T-helper 22 cell (primary cell): ENCODE measurements around the gene KRT15.

Experiments used
- DNase-seq: peaks from one replicate; pipeline ENCODE4 v3.0.0-alpha.2; 2020; ENCODE audit warnings: low read depth

Gene KRT15

DNA sequence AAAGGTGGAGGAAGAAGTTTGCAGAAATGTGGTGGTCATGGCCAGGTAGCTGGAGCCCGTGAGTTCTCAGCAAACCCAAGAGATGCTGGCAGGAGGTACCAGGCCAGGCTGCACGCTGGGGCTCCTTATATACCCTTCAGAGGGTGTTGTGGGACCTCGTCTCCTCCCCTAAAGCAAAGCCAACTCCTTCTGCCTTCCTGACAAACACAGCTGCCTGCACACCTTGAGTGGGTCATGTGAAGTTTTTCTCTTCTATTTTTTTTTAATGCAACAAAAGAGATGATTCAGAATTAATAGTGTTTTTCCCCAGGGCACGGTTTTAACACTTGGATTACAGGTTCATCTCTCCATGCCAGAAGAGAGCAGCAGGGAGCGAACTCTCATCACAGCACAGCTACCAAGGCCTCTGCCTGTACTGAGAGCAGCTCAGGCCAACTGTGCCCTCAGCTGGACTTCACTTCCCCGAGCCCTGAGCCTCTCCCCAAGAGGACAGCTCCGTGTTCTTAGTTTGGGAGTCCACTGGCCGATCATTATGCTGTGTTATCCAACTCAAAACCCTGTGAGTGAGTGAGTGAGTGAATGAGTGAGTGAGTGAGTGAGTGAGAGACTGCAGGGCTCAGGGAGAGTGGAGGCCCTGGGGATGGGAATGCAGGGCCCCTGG, at the start of gene KRT15:
Gene KRT15, minus strand, starts transcription at position 102 of the 661 bp plus-strand sequence. Its CDS starts 63 bp downstream, at position 39.
- no peak for DNase-seq

DNA sequence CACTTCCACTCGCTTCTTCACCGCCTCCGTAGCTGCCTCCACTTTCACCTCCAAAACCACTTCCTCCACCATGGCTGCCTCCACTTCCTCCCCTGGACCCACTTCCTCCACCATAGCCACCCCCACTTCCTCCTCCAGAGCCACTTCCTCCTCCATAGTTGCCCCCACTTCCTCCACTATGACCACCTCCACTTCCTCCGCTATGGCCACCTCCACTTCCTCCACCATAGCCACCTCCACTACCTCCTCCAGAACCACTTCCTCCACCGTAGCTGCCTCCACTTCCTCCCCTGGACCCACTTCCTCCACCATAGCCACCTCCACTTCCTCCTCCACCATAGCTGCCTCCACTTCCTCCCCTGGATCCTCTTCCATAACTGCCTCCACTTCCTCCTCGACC, 48.6 kb upstream of the KRT15 start:
- DNase-seq = no peak

DNA sequence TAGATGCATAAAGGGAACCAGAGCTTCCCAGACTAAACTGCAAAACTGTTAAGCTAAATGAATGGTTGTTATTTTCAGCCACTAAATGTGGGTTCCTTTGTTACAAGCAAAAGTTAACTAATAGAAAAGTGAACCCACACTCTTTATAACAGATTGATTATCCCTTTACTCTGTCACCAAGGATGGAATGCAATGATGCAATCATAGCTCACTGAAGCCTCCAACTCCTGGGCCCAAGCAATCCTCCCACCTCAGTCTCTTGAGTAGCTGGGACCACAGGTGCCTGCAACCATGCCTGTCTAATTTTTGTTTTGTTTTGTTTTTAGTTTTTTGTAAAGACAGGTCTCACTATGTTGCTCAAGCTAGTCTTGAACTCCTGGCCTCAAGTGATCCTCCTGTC, 46.6 kb upstream of the KRT15 start:
- no peak for DNase-seq

DNA sequence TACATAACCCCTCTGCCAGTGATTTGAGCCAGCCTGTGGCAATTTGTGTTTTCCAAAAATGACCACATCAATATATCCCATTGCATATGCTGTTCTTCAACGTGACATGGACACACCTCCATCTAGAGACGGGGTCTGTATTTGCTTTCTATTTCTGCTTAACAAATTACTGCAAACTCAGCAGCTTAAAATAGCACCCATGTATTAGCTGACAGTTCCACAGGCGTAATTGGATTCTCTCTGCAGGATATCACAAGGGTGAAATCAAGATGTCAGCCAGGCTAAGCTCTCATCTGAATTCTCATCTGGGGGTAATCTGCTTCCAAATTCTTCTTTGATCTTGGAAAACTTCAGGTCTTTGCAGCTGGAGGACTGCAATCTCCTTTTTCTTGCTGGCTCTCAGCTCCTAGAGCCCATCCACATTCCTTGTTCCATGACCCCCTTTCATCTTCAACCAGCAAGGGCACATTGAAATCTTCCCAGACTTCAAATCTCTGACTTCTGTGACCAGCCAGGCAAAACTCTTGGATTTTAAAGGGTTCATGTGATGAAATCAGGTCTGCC, 45.0 kb upstream of the KRT15 start:
- DNase-seq = no peak

DNA sequence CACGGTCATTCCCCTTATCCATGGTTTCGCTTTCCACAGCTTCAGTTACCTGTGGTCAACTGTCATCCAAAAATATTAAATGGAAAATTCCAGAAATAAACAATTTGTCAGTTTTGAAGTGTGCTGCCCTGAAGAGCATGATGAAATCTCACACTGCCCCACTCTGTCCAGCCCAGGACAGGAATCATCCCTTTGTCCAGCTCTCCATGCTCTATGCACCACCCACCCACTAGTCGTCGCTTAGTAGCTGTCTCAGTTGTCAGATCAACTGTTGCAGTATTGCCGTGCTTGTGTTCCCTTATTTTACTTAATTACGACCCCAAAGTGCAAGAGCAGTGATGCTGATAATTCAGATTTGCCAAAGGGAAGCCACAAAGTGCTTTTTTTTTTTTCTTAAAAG, 42.9 kb upstream of the KRT15 start:
- no peak for DNase-seq

DNA sequence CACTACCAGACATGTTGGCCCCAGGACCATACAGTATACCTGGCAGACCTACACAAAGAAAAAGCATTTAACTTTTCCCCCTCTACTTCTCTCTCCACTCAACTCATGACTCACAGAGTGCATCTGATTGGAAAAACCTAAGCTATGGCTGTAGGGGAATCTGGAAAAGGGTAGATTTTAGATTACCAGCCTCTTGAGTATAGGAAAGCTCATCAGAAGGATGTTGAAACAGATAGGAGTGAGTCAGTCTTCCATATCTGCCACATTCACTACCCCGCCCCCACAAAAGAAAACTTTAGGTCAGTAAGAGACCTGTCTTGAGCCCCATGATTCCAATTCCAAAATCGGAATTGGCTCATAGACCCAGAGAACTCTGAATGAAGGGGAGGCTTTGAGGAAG, 40.9 kb upstream of the KRT15 start:
- DNase-seq = no peak

DNA sequence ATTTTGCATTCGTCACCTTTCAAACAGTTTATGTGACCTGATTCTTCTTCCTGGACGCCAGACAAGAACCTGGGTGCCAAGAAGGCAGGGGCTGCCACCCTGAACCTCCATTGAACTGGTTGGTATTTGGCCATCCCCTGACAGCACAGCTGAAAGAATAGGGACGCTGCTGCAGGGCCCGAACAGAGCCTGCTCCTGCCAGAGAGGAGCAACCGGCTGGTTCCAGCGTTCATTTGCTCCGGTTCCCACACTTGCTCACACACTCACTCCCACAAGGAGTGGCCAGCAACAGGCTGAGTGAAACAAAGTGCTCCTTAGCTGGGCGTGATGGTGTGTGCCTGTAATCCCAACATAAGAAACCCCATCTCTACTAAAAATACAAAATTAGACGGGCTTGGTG, 38.2 kb upstream of the KRT15 start:
- DNase-seq = no peak

DNA sequence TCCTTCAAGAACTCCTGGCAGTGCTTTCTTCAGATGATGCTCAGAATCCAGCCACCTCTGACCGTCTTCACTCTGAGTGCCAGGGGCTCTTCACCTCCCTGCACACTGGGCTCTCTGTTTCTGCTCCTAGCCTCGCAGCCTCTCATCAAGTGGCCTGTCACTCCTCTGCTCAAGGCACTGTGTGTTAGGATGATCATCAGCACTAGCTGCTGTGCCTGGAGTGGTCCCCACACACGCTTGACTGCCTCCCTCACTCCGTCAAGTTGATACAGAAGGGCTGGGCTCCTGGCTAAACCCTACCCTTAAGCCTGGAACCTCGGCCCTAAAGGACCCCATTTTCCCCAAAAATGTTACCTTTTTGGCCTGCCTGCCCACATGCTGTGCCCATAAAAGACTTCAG, 37.6 kb upstream of the KRT15 start:
- no peak for DNase-seq

DNA sequence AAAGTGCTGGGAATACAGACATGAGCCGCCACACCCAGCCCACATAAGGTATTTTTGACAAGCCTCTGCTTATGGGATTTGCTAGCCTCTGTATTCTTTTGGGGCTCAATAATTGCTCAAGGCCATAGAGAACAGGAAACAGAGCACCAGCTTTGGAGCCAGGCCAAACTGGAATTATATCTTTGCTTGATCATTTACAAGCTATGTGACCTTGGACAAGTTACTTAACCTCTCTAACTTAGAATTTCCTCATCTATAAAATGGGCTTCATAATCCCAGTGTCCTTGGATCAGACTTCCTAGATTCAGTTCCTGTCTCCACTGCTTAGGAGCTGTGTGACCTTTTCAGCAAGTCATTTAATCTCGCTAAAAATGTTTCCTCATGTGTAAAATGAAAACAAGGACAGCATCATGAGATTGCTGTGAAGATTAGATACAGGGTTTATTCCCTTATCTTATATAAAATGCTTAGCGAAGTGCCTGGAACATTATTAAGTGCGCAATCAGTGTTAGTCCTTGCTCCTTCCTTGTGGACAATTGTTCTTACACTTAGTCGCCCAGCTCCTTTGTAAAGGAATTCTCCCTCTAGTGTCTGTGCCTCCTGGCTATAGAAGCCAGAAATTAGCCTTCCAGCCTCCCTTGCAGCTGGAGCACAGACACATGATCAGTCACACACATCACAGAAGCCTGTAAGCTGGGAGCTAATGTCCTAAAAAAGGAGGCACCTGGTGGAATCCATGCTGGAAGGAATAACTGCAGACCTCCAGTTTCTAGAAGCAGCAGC, 36.6 kb upstream of the KRT15 start:
- DNase-seq = no peak

DNA sequence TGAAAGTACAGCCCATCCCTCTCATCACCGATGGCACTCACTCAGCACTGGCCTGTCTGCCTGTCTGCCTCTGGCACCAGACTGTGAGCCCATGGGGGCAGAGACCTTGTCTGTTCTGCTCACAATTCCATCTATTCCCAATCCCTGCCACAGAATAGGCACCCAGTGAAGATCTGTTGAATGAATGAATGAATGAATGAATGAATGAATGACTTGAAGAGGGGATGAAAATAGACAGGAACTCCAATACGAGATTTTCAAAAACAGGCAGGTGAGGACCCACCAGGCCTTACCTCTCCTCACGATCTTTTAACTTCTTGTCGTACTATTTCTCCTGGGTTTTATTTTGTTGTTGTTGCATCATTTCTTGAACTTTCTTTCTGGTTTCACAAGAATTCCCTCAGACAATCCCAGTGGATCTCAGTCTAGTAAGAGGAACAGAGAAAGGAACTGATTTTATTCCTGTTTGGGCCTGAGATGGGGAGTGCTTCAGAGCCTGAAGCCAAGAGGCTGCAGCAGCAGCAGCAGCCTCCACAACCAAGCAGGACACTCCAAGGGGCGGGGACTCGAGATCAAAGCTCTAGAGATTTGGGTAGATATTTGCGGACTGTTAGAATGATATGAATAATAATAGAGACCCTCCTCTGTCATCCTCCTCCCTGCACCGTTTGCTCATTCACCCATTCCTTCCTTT, 35.4 kb upstream of the KRT15 start:
- DNase-seq = no peak

DNA sequence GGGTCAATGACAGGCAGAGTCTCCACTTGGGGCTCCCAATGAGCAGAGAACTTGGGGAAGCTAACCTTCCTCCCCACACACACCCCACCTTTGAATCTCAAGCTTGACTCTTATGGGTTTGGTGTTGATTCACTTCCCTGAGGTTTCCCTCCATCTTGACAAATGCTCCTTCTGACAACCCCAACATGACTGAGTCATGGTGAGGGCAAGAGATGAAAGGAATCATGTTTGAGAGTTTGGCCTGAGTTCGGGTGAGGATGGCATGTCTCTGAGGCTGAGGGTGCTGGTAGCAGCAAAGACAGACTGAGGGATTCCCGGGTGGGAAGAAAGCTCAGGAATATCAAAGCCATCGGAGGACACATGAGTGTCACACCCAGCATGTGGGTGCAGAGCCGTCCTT, 34.5 kb upstream of the KRT15 start:
- no peak for DNase-seq

DNA sequence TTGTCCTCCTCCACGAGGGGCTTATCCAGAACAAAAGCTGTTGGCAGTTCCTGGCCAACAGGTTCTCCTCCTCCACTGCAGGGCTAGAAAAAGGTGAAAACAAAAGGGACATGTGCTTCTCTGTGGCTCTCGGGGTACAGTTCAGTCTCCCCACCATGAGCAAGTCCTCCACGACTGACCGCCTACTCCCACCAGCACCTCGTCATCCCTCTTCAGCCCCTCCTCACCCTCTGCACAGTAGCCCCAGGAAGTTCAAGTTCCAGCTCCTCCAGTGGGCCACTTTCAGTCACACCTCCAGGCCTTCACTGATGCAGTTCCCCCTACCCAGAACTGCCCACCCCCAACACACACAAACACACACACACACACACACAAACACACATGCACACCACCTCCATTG, 33.8 kb upstream of the KRT15 start:
- no peak for DNase-seq

DNA sequence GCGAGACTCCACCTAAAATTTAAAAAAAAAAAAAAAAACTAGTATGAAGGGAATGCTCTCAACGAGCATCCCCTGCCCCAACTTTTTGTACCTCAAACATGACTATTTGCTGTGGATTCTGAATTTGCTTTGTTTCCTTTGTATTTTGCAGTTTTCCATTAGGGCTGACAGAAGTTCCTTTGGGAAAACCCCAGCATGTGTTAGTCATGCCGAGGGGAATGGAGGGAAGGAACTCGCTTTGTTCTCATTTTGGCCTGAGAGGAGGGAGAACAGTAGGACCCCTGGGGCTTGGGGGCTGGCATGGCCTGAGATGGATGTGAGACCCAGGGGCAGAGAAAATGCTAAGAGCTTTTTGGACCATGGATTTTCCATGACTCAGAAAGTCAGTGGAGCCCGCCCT, 32.7 kb upstream of the KRT15 start:
- no peak for DNase-seq

DNA sequence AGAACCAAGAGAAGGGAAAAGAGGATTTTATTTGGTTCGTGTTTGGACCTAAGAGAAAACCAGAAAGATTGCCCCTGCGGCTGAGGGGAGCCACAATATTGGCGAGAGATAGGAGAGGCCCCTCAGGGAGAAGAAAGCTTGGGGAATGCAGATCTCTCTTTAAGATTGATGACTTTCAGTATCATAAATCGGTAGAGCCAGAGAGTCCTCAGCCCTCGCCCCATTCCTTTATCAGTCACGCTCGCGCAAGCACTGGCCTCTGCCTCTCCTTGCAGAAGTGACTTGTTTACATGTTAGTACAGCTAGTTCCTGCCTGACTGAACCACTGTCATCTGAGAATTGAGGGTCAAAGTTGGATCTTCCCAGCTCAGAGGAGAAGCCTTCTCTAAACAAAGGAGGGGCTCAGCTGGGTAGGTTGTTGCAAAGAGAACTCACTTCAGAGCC, 30.9 kb upstream of the KRT15 start:
- DNase-seq = no peak

DNA sequence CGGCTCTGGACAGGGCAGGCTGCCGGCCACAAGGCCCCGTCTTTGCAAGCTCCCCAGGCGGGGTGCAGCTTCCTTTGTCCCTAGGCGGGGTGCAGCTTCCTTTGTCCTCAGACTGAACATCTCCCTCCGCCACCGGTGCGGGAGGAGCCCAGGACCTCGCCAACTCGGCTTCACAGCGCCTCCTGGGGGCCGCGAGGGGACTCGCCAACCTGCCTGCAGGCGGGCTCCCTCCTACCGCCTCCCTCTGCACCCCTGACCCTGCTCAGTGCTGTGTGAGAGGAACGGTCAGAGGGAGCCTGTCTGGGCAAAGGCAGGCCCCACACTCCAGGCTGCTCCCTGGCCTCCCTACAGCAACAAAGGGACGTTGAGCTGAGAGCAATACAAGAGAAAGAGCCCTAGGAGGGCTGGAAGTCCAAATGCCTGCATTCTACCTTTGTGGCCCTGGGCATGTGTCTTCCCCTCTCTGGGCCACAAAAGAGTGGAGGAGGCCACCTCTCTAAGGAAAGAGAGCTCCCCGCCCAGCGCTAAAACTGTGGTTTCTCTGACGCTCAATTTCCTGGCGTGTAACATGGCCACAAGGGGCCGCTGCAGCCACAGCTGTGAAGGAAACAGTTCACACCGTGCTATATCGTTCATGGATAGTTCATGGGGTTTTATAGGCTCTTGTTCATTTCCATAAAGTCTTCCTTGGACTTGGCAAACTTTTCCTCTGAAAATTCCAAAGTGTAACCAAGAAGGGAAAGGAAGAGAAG, 30.3 kb upstream of the KRT15 start:
- peak; percentile 61 for DNase-seq

DNA sequence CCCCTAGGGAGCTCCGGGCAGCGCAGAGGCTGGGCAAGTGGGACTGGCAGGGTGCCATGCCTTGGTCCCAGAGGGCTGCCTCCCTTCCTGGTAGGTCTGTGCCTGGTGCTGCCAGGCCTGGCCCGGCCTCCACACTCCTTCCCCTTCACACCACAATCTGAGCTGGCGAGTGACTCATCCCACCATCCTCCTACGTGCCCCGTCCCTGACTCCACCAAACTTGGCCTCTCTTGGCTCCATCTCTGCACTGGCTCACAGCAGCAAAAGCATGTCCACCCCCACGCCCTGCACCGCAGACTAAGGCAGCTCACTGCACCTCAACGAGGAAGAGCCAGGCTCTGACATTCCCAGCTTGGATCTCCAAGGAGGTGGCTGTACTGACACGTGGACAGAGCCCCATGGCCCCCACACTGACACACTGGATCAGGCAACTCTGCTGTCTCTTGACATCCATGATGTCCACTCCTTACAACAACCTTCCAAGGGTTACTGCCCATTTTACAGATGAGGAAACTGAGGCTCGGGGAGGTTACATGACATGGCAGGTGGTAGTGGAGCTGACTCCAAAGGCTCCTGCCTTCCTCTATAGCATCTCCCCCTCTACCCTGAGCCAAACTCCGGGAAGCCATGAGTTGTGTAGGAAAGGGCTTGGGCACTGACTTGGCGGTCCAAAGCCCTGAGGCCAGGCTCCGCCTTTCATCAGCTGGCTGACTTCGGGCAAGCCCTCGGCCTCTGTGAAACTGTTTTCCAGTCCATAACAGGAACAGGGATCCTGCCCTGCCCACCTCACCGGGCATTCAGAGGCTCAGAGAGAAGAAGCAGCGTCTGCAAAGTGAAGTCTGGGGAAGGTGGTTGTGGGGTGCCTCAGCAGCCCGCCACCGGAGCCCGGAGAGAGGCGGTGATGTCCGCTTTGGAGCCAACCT, 29.5 kb upstream of the KRT15 start:
- DNase-seq = no peak

DNA sequence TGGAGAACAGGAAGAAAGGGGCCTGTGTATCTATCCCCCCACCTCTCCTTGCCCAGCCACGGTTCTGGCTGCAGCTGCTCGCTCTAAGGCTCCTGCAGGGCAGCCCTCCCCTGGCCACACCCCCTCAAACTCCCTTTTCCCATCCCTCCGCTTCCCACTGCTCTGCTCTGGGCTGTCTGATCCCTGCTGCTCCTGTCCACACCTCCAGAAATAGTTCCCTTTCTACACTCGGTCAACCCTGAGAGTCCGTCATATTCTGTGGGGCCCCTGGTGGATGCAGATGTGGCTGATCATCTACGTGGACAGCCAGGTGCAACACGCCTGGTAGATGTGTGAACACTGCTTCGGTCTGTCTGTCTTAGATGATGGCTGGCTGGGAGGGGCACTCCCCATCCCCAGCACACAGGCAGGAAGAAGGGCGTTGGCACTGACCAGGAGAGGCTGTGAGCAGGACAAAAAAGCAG, 28.7 kb upstream of the KRT15 start:
- no peak for DNase-seq

DNA sequence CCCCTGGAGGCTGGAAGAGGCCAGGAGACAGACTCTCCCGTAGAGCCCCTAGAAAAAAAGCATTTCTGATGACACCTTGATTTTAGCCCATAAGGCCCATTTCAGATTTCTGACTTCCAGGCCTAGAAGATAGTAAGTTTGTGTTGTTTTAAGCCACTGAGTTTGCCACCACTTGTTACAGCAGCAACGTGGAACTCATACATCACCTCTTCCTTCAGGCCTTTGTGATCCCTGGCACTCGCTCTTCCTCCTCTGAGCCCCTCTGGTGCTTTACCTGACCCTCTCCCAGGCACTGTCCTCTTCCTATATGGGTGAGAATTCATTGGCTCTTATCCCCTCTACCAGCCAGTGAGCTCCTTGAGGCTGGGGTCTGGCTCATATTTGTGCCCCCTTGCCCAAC, 28.1 kb upstream of the KRT15 start:
- DNase-seq = no peak

DNA sequence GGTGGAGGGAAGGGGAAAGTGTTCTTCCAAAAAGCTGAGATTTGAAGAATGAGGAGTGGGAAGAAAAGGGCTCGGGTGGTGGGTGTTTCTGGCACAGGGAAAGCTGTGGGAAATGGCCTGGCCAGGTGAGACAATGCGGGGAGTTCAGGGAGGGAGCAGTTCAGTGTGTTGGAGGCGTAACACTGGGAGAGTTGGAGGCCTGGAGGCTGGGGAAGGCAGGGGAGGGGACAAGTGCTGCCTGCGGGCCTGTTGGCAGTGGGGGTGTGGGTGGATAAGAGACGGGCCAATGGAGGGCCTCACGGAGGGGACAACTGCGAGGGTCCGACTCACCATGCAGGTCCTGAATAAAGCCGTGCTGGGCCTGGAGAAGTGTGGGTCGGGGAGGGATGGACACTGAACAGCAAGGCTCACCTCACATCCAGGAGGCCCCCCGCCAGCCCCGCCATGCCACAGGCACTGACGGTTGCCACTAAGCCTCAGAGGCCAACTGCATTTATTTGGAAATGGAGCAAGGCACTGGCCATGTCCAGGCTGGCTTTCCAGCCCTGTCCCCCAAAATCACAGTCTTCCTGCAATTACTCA, 27.2 kb upstream of the KRT15 start:
- no peak for DNase-seq

DNA sequence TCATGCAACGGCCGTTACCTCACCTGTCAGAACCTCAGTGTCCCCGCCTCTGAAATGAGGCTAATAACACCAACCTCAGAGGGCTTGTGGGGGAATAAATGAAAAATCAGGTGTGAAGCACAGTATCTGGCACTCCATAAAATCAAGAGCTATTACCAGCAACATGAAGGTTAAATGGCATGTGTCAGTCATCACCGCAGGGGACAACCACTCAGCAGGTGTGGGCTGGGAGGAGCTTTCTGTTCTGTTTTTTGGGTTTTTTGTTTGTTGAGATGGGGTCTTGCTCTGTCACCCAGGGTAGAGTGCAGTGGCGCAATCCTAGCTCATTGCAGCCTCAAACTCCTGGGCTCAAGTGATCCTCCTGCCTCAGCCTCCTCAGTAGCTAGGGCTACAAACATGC, 26.2 kb upstream of the KRT15 start:
- no peak for DNase-seq

DNA sequence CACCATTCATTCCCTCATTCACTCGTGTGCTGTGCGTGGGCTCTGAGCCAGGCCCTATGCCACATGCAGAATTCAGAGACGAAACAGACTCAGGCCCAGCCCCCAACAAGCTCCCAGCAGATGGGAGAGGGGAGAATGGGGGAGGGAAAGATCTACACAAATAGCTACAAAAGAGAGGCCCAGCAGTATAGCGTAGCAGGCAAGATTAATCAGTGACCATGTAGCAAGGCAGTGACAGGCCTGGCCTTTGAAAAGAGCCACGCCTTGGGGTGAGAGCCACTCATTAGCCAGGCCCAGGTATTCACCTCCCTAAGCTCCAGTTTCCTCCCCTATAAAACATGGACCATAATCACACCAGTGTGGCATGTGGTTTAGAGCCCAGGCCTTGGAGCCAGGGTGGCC, 25.8 kb upstream of the KRT15 start:
- DNase-seq = no peak
